Neuronal stem cell (in vitro differentiated cells): ENCODE measurements around the gene MEGF9.

Experiments
- DNase-seq: peaks from one replicate; pipeline ENCODE4 v3.0.0-alpha.2; 2013; ENCODE audit warnings: low spot score
- H2AFZ ChIP-seq: one replicate; pipeline ENCODE4 v1.6.1; 2013; ENCODE audit warnings: mild to moderate bottlenecking, low read length, inconsistent platforms
- H2AK5ac ChIP-seq: 2 replicates; pipeline ENCODE4 v1.6.1; 2013; ENCODE audit warnings: low read depth, mild to moderate bottlenecking, inconsistent platforms, low read length, moderate library complexity, mixed read lengths
- H2BK120ac ChIP-seq: 2 replicates; pipeline ENCODE4 v1.6.1; 2013; ENCODE audit warnings: low read depth, mild to moderate bottlenecking, inconsistent platforms, low read length, moderate library complexity, mixed read lengths
- H2BK12ac ChIP-seq: one replicate; pipeline ENCODE4 v1.6.1; 2013; ENCODE audit warnings: low read length, inconsistent platforms
- H2BK15ac ChIP-seq: 2 replicates; pipeline ENCODE4 v1.6.1; 2013; ENCODE audit warnings: mild to moderate bottlenecking, low read length, inconsistent platforms, mixed read lengths
- H2BK5ac ChIP-seq: one replicate; pipeline ENCODE4 v1.6.1; 2013; ENCODE audit warnings: inconsistent platforms, mild to moderate bottlenecking, low read length, moderate library complexity
- H3K14ac ChIP-seq: one replicate; pipeline ENCODE4 v1.6.1; 2013; ENCODE audit warnings: low read length, inconsistent platforms
- H3K18ac ChIP-seq: 2 replicates; pipeline ENCODE4 v1.6.1; 2013; ENCODE audit warnings: low read length, inconsistent platforms
- H3K23ac ChIP-seq: 2 replicates; pipeline ENCODE4 v1.6.1; 2013; ENCODE audit warnings: low read depth, mild to moderate bottlenecking, mixed read lengths, low read length, inconsistent platforms; ENCODE audit not compliant: poor library complexity
- H3K27ac ChIP-seq: replicated peaks from 3 replicates; pipeline ENCODE4 v1.5.1; 2013; ENCODE audit warnings: low read length, inconsistent platforms
- H3K27me3 ChIP-seq, 3 experiments: 2 replicates each; pipeline ENCODE4 v1.6.1; 2013; ENCODE audit warnings: low read length in 3 of 3, mild to moderate bottlenecking in 2 of 3, inconsistent platforms in 1 of 3, low read depth in 1 of 3, mixed read lengths in 1 of 3, moderate library complexity in 1 of 3; ENCODE audit not compliant: control insufficient read depth in 3 of 3, insufficient read depth in 3 of 3
- H3K36me3 ChIP-seq, 2 donors: replicated peaks in 1 of 2; 2 replicates each; pipeline ENCODE4 v1.6.1; 2013; ENCODE audit warnings: low read length in 2 of 2; ENCODE audit not compliant: control insufficient read depth in 2 of 2, insufficient read depth in 2 of 2
- H3K4ac ChIP-seq: 2 replicates; pipeline ENCODE4 v1.6.1; 2013; ENCODE audit warnings: inconsistent platforms, mild to moderate bottlenecking, low read length, moderate library complexity
- H3K4me1 ChIP-seq, 2 donors: 1 replicate in 1 of 2; 2 replicates in 1 of 2; pipeline ENCODE4 v1.6.1; 2013; ENCODE audit warnings: low read length in 2 of 2, low read depth in 1 of 2; ENCODE audit not compliant: control insufficient read depth in 2 of 2, insufficient read depth in 1 of 2
- H3K4me2 ChIP-seq: one replicate; pipeline ENCODE4 v1.6.1; 2013; ENCODE audit warnings: mild to moderate bottlenecking, low read length, inconsistent platforms; ENCODE audit not compliant: insufficient read depth, poor library complexity, severe bottlenecking
- H3K4me3 ChIP-seq, 2 donors: 2 replicates each; pipeline ENCODE4 v1.5.1; 2013; ENCODE audit warnings: low read length in 2 of 2, mild to moderate bottlenecking in 2 of 2, inconsistent platforms in 1 of 2, moderate library complexity in 1 of 2
- H3K79me1 ChIP-seq: one replicate; pipeline ENCODE4 v1.6.1; 2013; ENCODE audit warnings: low read depth, mild to moderate bottlenecking, inconsistent platforms, low read length, moderate library complexity
- H3K9ac ChIP-seq: one replicate; pipeline ENCODE4 v1.6.1; 2013; ENCODE audit warnings: mild to moderate bottlenecking, low read depth, low read length, inconsistent platforms; ENCODE audit not compliant: poor library complexity
- H3K9me3 ChIP-seq, 2 donors: replicated peaks in 1 of 2; 2 replicates each; pipeline versions ENCODE3 to v1.6.1; 2013; ENCODE audit warnings: low read length in 2 of 2, mild to moderate bottlenecking in 2 of 2, inconsistent platforms in 1 of 2, low read depth in 1 of 2, mixed read lengths in 1 of 2, moderate library complexity in 1 of 2; ENCODE audit not compliant: control insufficient read depth in 2 of 2, insufficient read depth in 1 of 2
- H4K8ac ChIP-seq: one replicate; pipeline ENCODE4 v1.6.1; 2013; ENCODE audit warnings: low read depth, mild to moderate bottlenecking, inconsistent platforms, low read length, moderate library complexity
- H4K91ac ChIP-seq: one replicate; pipeline ENCODE4 v1.6.1; 2013; ENCODE audit warnings: low read length, low read depth, mild to moderate bottlenecking, inconsistent platforms; ENCODE audit not compliant: poor library complexity
- WGBS, 2 donors: extraction: QIAGEN DNeasy Blood & Tissue Kit; methylation state at CpG; one replicate each; pipeline ENCODE4 v1.1.7; 2013; ENCODE audit warnings: missing lambda C conversion rate in 2 of 2, mixed read lengths in 1 of 2; ENCODE audit not compliant: insufficient read length in 2 of 2, insufficient replicate concordance in 1 of 2; ENCODE audit errors: extremely low coverage in 2 of 2; 5-methylcytosine and 5-hydroxymethylcytosine counted together

Gene MEGF9

GRCh38 chr9:120717176-120717575 lies 2.9 kb upstream of the MEGF9 start:
- H3K36me3 ChIP-seq: no peaks in the 10 kb centered on the region
- H4K91ac ChIP-seq: no peak overlapping the region
- H3K23ac ChIP-seq: no peak overlapping the region
- H3K27me3 ChIP-seq: no peaks in the 10 kb centered on the region
- H2BK15ac ChIP-seq: no peak overlapping the region
- no peak overlapping the region for H3K27ac ChIP-seq
- H3K4me3 ChIP-seq: no peak overlapping the region
- H4K8ac ChIP-seq: no peak overlapping the region
- H3K9me3 ChIP-seq: peaks cover 0 to 2% of the 10 kb centered on the region in 2 donors
- no peak overlapping the region for H2BK120ac ChIP-seq
- no peak overlapping the region for H2AK5ac ChIP-seq
- no peak overlapping the region for H2BK5ac ChIP-seq
- H3K79me1 ChIP-seq: peaks cover 8% of the 10 kb centered on the region
- H3K18ac ChIP-seq: no peak overlapping the region
- no peak overlapping the region for H3K4me2 ChIP-seq
- no peak overlapping the region for H3K9ac ChIP-seq
- H3K14ac ChIP-seq: no peak overlapping the region
- H3K4me1 ChIP-seq: peaks cover 13 to 14% of the 10 kb centered on the region in 2 donors
- WGBS, 2 donors: no CpG with 5 or more reads among the region's 2 CpGs
- no peak overlapping the region for H3K4ac ChIP-seq
- no peak for DNase-seq
- H2AFZ ChIP-seq: no peak overlapping the region
- no peak overlapping the region for H2BK12ac ChIP-seq

GRCh38 chr9:120716483-120716882 lies 2.2 kb upstream of the MEGF9 start:
- no CpG with 5 or more reads among the region's 5 CpGs for WGBS, 2 donors
- H2BK5ac ChIP-seq: no peak overlapping the region
- H2AK5ac ChIP-seq: no peak overlapping the region
- H2BK12ac ChIP-seq: no peak overlapping the region
- H3K79me1 ChIP-seq: peaks cover 8% of the 10 kb centered on the region
- H2BK120ac ChIP-seq: no peak overlapping the region
- H2BK15ac ChIP-seq: no peak overlapping the region
- DNase-seq: no peak
- H3K9me3 ChIP-seq: peaks cover 0 to 2% of the 10 kb centered on the region in 2 donors
- H3K27ac ChIP-seq: no peak overlapping the region
- H3K23ac ChIP-seq: no peak overlapping the region
- H4K8ac ChIP-seq: no peak overlapping the region
- no peak overlapping the region for H3K9ac ChIP-seq
- H2AFZ ChIP-seq: no peak overlapping the region
- no peak overlapping the region for H3K4me3 ChIP-seq
- no peaks in the 10 kb centered on the region for H3K27me3 ChIP-seq
- H3K4me2 ChIP-seq: no peak overlapping the region
- no peak overlapping the region for H4K91ac ChIP-seq
- H3K4ac ChIP-seq: no peak overlapping the region
- H3K36me3 ChIP-seq: no peaks in the 10 kb centered on the region
- no peak overlapping the region for H3K14ac ChIP-seq
- no peak overlapping the region for H3K18ac ChIP-seq
- H3K4me1 ChIP-seq: peaks cover 13 to 14% of the 10 kb centered on the region in 2 donors

- peaks cover 13 to 14% of the 10 kb centered on the region in 2 donors for H3K4me1 ChIP-seq
- DNase-seq: peak; percentile 42
- peak overlapping the region; percentile 15 for H2BK15ac ChIP-seq
- H3K23ac ChIP-seq: no peak overlapping the region
- H3K18ac ChIP-seq: peak overlapping the region; percentile 48
- H3K4me2 ChIP-seq: peak overlapping the region; percentile 77
- H3K9ac ChIP-seq: no peak overlapping the region
- peaks cover 8% of the 10 kb centered on the region for H3K79me1 ChIP-seq
- no peak overlapping the region for H3K27ac ChIP-seq
- H3K4me3 ChIP-seq: peak overlapping the region in 1 of 2 donors; percentile 70
- no CpG with 5 or more reads among the region's 14 CpGs for WGBS, 2 donors
- H2BK5ac ChIP-seq: no peak overlapping the region
- peak overlapping the region; percentile 30 for H3K4ac ChIP-seq
- no peaks in the 10 kb centered on the region for H3K27me3 ChIP-seq
- no peaks in the 10 kb centered on the region for H3K36me3 ChIP-seq
- H4K91ac ChIP-seq: no peak overlapping the region
- no peak overlapping the region for H3K14ac ChIP-seq
- peaks cover 0 to 2% of the 10 kb centered on the region in 2 donors for H3K9me3 ChIP-seq
- no peak overlapping the region for H2BK12ac ChIP-seq
- H4K8ac ChIP-seq: no peak overlapping the region
- H2AFZ ChIP-seq: peak overlapping the region; percentile 95
- no peak overlapping the region for H2BK120ac ChIP-seq
- no peak overlapping the region for H2AK5ac ChIP-seq
Measured at GRCh38 chr9:120715389-120715924, 1.2 kb upstream of the MEGF9 start.

- peaks cover 13 to 14% of the 10 kb centered on the region in 2 donors for H3K4me1 ChIP-seq
- H2BK5ac ChIP-seq: peak overlapping the region; percentile 92
- peak overlapping the region; percentile 99 for H3K18ac ChIP-seq
- peak overlapping the region; percentile 99 for H2AK5ac ChIP-seq
- H3K4me2 ChIP-seq: peak overlapping the region; percentile 77
- H4K8ac ChIP-seq: peak overlapping the region; percentile 92
- H2AFZ ChIP-seq: peak overlapping the region; percentile 95
- peak overlapping the region; percentile 86 for H3K9ac ChIP-seq
- peak overlapping the region; percentile 70 to 89 for H3K4me3 ChIP-seq
- peak overlapping the region; percentile 91 for H2BK12ac ChIP-seq
- no CpG with 5 or more reads among the region's 30 CpGs for WGBS, 2 donors
- peak overlapping the region; percentile 98 for H3K4ac ChIP-seq
- H3K36me3 ChIP-seq: peaks cover 0 to 1% of the 10 kb centered on the region in 2 donors
- peak overlapping the region; percentile 60 for H4K91ac ChIP-seq
- peak overlapping the region; percentile 69 for H3K23ac ChIP-seq
- H3K27me3 ChIP-seq: no peaks in the 10 kb centered on the region
- H2BK15ac ChIP-seq: peak overlapping the region; percentile 98
- H2BK120ac ChIP-seq: peak overlapping the region; percentile 65
- peak overlapping the region; percentile 55 for H3K27ac ChIP-seq
- DNase-seq: no peak
- peaks cover 0 to 2% of the 10 kb centered on the region in 2 donors for H3K9me3 ChIP-seq
- peak overlapping the region; percentile 94 for H3K14ac ChIP-seq
- H3K79me1 ChIP-seq: peaks cover 10% of the 10 kb centered on the region
Measured at GRCh38 chr9:120714846-120715388, 647 bp upstream of the MEGF9 start.
